IMR-90 (cell line): ENCODE data around the gene ZAP70. TPM values are rescaled to one million over a fixed set of nuclear protein-coding genes. Genes with fewer than 3 reads are reported as not detected.

Experiments
- ATAC-seq: fragments of 200-7000 bp; cut with Tn5 transposase; 2 replicates; pipeline ENCODE4 v1.9.1; 2020; ENCODE audit warnings: low read depth, mild to moderate bottlenecking, moderate library complexity
- BruUV-seq: library from RNA; stranded (reverse); fragments of 400-500 nt; replicated peaks from 2 replicates; lab custom pipeline; 2021; lab: Mats Ljungman, UMichigan
- CTCF ChIA-PET: fragments of 300-600 bp; formaldehyde crosslinking; extraction: SDS; loops from one replicate; lab custom pipeline; 2021; ENCODE audit warnings: antibody characterized with exemption; lab: Yijun Ruan, JAX
- POLR2A ChIA-PET: fragments of 300-600 bp; sonication (Branson Sonifier 250); formaldehyde crosslinking; loops from one replicate; lab custom pipeline; 2022; ENCODE audit warnings: antibody characterized with exemption; ENCODE audit not compliant: unreplicated experiment; lab: Charles Lee
- DNase-seq: peaks from one replicate; pipeline ENCODE4 v3.0.0; 2013
- H2AFZ ChIP-seq: replicated peaks from 2 replicates; pipeline ENCODE3; 2013; ENCODE audit warnings: low read length, mild to moderate bottlenecking; ENCODE audit not compliant: poor library complexity
- H2AK5ac ChIP-seq: 2 replicates; pipeline ENCODE4 v1.6.1; 2013; ENCODE audit warnings: low read depth, low read length, inconsistent platforms
- H2AK9ac ChIP-seq: replicated peaks from 2 replicates; pipeline ENCODE3; 2013; ENCODE audit warnings: mild to moderate bottlenecking, low read depth, low read length, moderate library complexity; ENCODE audit not compliant: poor library complexity
- H2BK120ac ChIP-seq: 2 replicates; pipeline ENCODE4 v1.6.1; 2013; ENCODE audit warnings: low read depth, low read length, inconsistent platforms
- H2BK15ac ChIP-seq: 3 replicates; pipeline ENCODE4 v1.6.1; 2013; ENCODE audit warnings: low read depth, low read length, inconsistent platforms
- H2BK20ac ChIP-seq: 2 replicates; pipeline ENCODE4 v1.6.1; 2013; ENCODE audit warnings: low read depth, mild to moderate bottlenecking, inconsistent platforms, low read length, moderate library complexity
- H2BK5ac ChIP-seq: 2 replicates; pipeline ENCODE4 v1.6.1; 2013; ENCODE audit warnings: mild to moderate bottlenecking, low read depth, low read length, inconsistent platforms; ENCODE audit not compliant: poor library complexity, severe bottlenecking
- H3K14ac ChIP-seq: replicated peaks from 2 replicates; pipeline ENCODE4 v1.6.1; 2013; ENCODE audit warnings: low read depth, low read length, inconsistent platforms
- H3K18ac ChIP-seq: 2 replicates; pipeline ENCODE4 v1.6.1; 2013; ENCODE audit warnings: low read depth, low read length, control low read depth
- H3K23ac ChIP-seq: 2 replicates; pipeline ENCODE4 v1.6.1; 2013; ENCODE audit warnings: low read depth, low read length, inconsistent platforms
- H3K27ac ChIP-seq: 2 replicates; pipeline ENCODE4 v1.5.1; 2013; ENCODE audit warnings: mild to moderate bottlenecking, control low read depth, low read length; ENCODE audit not compliant: insufficient read depth
- H3K27me3 ChIP-seq: 2 replicates; pipeline ENCODE4 v1.6.1; 2013; ENCODE audit warnings: low read length; ENCODE audit not compliant: control insufficient read depth, insufficient read depth
- H3K36me3 ChIP-seq: 2 replicates; pipeline ENCODE4 v1.6.1; 2013; ENCODE audit warnings: low read length, mixed read lengths; ENCODE audit not compliant: control insufficient read depth, insufficient read depth
- H3K4ac ChIP-seq: 2 replicates; pipeline ENCODE4 v1.6.1; 2013; ENCODE audit warnings: low read depth, low read length, inconsistent platforms
- H3K4me1 ChIP-seq: 2 replicates; pipeline ENCODE4 v1.6.1; 2013; ENCODE audit warnings: low read length, mixed read lengths; ENCODE audit not compliant: control insufficient read depth, insufficient read depth
- H3K4me2 ChIP-seq: 2 replicates; pipeline ENCODE4 v1.6.1; 2013; ENCODE audit warnings: low read depth, mild to moderate bottlenecking, control low read depth, low read length, moderate library complexity
- H3K4me3 ChIP-seq: 2 replicates; pipeline ENCODE4 v1.5.1; 2013; ENCODE audit warnings: low read depth, mild to moderate bottlenecking, control low read depth, low read length, moderate library complexity; ENCODE audit not compliant: insufficient read depth
- H3K56ac ChIP-seq: 2 replicates; pipeline ENCODE4 v1.6.1; 2013; ENCODE audit warnings: low read length, inconsistent platforms; ENCODE audit not compliant: insufficient read depth; ENCODE audit errors: extremely low read depth
- H3K79me1 ChIP-seq, 2 experiments: 2 replicates each; pipeline ENCODE4 v1.6.1; 2013; ENCODE audit warnings: low read length in 2 of 2, inconsistent platforms in 1 of 2, low read depth in 1 of 2
- H3K9ac ChIP-seq: 2 replicates; pipeline ENCODE4 v1.6.1; 2013; ENCODE audit warnings: low read depth, low read length, control low read depth
- H3K9me1 ChIP-seq: 2 replicates; pipeline ENCODE4 v1.6.1; 2013; ENCODE audit warnings: low read length, inconsistent platforms; ENCODE audit not compliant: insufficient read depth
- H3K9me3 ChIP-seq: 2 replicates; pipeline ENCODE4 v1.6.1; 2013; ENCODE audit warnings: low read length; ENCODE audit not compliant: control insufficient read depth, insufficient read depth
- H4K20me1 ChIP-seq: 2 replicates; pipeline ENCODE4 v1.6.1; 2013; ENCODE audit warnings: low read length, inconsistent platforms; ENCODE audit not compliant: insufficient read depth
- H4K5ac ChIP-seq: 2 replicates; pipeline ENCODE4 v1.6.1; 2013; ENCODE audit warnings: mild to moderate bottlenecking, low read depth, low read length, control low read depth
- H4K8ac ChIP-seq, 2 experiments: 2 replicates each; pipeline ENCODE4 v1.6.1; 2013; ENCODE audit warnings: low read depth in 2 of 2, low read length in 2 of 2, control low read depth in 1 of 2, inconsistent platforms in 1 of 2
- H4K91ac ChIP-seq: 2 replicates; pipeline ENCODE4 v1.6.1; 2013; ENCODE audit warnings: low read depth, low read length, inconsistent platforms; ENCODE audit not compliant: insufficient read depth
- BHLHE40 ChIP-seq: fragments of 150-350 bp; IDR thresholded peaks from 2 replicates; pipeline ENCODE4 v1.6.1; 2016; ENCODE audit warnings: mild to moderate bottlenecking, low read depth, low read length
- CEBPB ChIP-seq: IDR thresholded peaks from 2 replicates; pipeline ENCODE4 v1.6.1; 2012; ENCODE audit warnings: low read depth, low read length, improper control_type of control experiment
- FOS ChIP-seq: fragments of 150-350 bp; IDR thresholded peaks from 2 replicates; pipeline ENCODE4 v1.6.1; 2016; ENCODE audit warnings: low read depth, low read length
- MAFK ChIP-seq: IDR thresholded peaks from 2 replicates; pipeline ENCODE4 v1.6.1; 2012; ENCODE audit warnings: low read depth, low read length, improper control_type of control experiment
- NFE2L2 ChIP-seq: fragments of 150-350 bp; IDR thresholded peaks from 2 replicates; pipeline ENCODE4 v1.6.1; 2016; ENCODE audit warnings: low read depth, mild to moderate bottlenecking, low read length
- RCOR1 ChIP-seq: IDR thresholded peaks from 2 replicates; pipeline ENCODE4 v1.6.1; 2012; ENCODE audit warnings: mild to moderate bottlenecking, low read length, improper control_type of control experiment; ENCODE audit not compliant: insufficient replicate concordance
- RFX5 ChIP-seq: IDR thresholded peaks from 2 replicates; pipeline ENCODE4 v1.8.0; 2012; ENCODE audit warnings: low read depth, mild to moderate bottlenecking, low read length, moderate library complexity
- SMC3 ChIP-seq: fragments of 150-350 bp; IDR thresholded peaks from 2 replicates; pipeline ENCODE4 v1.6.1; 2016; ENCODE audit warnings: low read depth, mild to moderate bottlenecking, antibody characterized with exemption, low read length, moderate library complexity
- WGBS, 2 experiments: methylation state at CpG; one replicate each; pipeline versions ENCODE4 v1.1.5 to v1.1.7; 2013; ENCODE audit warnings: missing lambda C conversion rate in 2 of 2; ENCODE audit not compliant: insufficient read length in 1 of 2; ENCODE audit errors: extremely low coverage in 2 of 2; 5-methylcytosine and 5-hydroxymethylcytosine counted together
- dilution Hi-C: fragments of 300-500 bp; cut with HindIII; formaldehyde crosslinking; loops from one replicate; pipeline ENCODE4 v1.14.3; 2018; ENCODE audit warnings: low sequenced_read_pairs; ENCODE audit not compliant: unreplicated experiment
- in situ Hi-C: fragments of 300-500 bp; cut with MboI; formaldehyde crosslinking; loops from 3 replicates; pipeline ENCODE4 v1.14.3; 2019; ENCODE audit warnings: low sequenced_read_pairs, inconsistent platforms, mixed read lengths
- intact Hi-C: fragments of 100-400 bp; cut with micrococcal nuclease; formaldehyde crosslinking; loops from 2 replicates; pipeline ENCODE4 v1.10.0; 2022
- polyA plus RNA-seq, 3 experiments: library from polyadenylated mRNA; depleted of rRNA; stranded (reverse); fragments of >200 nt; gene quantifications; 2 replicates each; pipeline ENCODE4 v1.2.3, GENCODE V29; 2012; ENCODE audit warnings: low replicate concordance in 1 of 3
- total RNA-seq: library from RNA; depleted of rRNA; stranded (reverse); fragments of >200 nt; gene quantifications from 2 replicates; pipeline ENCODE4 v1.2.3, GENCODE V29; 2012
- TF ChIP-seq, protein P1 (sequence below): fragments of 150-350 bp; IDR thresholded peaks from 2 replicates; pipeline ENCODE4 v1.6.1; 2017; ENCODE audit warnings: mild to moderate bottlenecking, antibody characterized with exemption, low read length, low read depth
- TF ChIP-seq, protein P2 (sequence below): fragments of 150-350 bp; IDR thresholded peaks from 2 replicates; pipeline ENCODE4 v1.6.1; 2016; ENCODE audit warnings: low read depth, mild to moderate bottlenecking, low read length, moderate library complexity, borderline replicate concordance
- TF ChIP-seq, protein P3 (sequence below): conservative IDR thresholded peaks from 2 replicates; pipeline ENCODE4 v1.5.1; 2012; ENCODE audit warnings: mild to moderate bottlenecking, low read depth, low read length, improper control_type of control experiment

The ZAP70 gene
- total and polyA plus RNA-seq, 2 of the 4 experiments (the other 2 are of a cell fraction) = under 0.01 to 0.09 TPM

DNA sequence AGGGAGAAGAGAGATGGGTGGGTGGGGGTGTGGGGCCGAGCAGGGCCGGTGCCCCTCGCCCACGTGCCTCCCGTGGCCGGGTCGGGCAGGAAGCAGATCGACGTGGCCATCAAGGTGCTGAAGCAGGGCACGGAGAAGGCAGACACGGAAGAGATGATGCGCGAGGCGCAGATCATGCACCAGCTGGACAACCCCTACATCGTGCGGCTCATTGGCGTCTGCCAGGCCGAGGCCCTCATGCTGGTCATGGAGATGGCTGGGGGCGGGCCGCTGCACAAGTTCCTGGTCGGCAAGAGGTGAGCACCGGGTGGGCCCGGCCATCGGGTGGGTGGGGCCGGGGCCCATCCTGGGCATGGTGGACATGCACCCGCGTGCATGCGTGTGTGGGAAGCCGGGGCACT, 21.8 kb downstream of the ZAP70 start:
- CTCF ChIA-PET = no interaction called here
- Histone ChIP-seq H3K9ac (no peak overlapping the region), H4K20me1 (no peaks in the 10 kb centered on the region), H3K18ac (no peak overlapping the region), H3K23ac (no peak overlapping the region), H4K5ac (no peak overlapping the region), H3K4ac (no peak overlapping the region), H3K4me3 (no peak overlapping the region), H2BK20ac (no peak overlapping the region), H2BK5ac (no peak overlapping the region), H3K79me1 (no peaks in the 10 kb centered on the region), H3K27ac (no peak overlapping the region), H3K4me2 (no peak overlapping the region), H3K9me3 (peaks cover 3% of the 10 kb centered on the region; the same call in 1 of the 2 replicates), H2BK120ac (no peak overlapping the region), H3K4me1 (no peaks in the 10 kb centered on the region), H3K56ac (no peak overlapping the region), H2BK15ac (no peak overlapping the region), H3K9me1 (no peaks in the 10 kb centered on the region), H4K91ac (no peak overlapping the region), H2AK9ac (no peak overlapping the region), H3K14ac (no peak overlapping the region), H2AFZ (no peak overlapping the region), H3K36me3 (no peaks in the 10 kb centered on the region), H2AK5ac (no peak overlapping the region), H3K27me3 (no peaks in the 10 kb centered on the region; the same call in 1 of the 2 replicates), H4K8ac (no peak overlapping the region)
- no TSS peak for BruUV-seq
- POLR2A ChIA-PET = no interaction called here
- dilution Hi-C loops (no loop called here), intact Hi-C loops (no loop called here), in situ Hi-C loops (no loop called here)
- TF ChIP-seq FOS (no peak), BHLHE40 (no peak), SMC3 (no peak), RFX5 (no peak), MAFK (no peak), RCOR1 (no peak), NFE2L2 (no peak), CEBPB (no peak)
- TF ChIP-seq, protein P1, sequence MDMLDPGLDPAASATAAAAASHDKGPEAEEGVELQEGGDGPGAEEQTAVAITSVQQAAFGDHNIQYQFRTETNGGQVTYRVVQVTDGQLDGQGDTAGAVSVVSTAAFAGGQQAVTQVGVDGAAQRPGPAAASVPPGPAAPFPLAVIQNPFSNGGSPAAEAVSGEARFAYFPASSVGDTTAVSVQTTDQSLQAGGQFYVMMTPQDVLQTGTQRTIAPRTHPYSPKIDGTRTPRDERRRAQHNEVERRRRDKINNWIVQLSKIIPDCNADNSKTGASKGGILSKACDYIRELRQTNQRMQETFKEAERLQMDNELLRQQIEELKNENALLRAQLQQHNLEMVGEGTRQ = no peak
- TF ChIP-seq, protein P2, sequence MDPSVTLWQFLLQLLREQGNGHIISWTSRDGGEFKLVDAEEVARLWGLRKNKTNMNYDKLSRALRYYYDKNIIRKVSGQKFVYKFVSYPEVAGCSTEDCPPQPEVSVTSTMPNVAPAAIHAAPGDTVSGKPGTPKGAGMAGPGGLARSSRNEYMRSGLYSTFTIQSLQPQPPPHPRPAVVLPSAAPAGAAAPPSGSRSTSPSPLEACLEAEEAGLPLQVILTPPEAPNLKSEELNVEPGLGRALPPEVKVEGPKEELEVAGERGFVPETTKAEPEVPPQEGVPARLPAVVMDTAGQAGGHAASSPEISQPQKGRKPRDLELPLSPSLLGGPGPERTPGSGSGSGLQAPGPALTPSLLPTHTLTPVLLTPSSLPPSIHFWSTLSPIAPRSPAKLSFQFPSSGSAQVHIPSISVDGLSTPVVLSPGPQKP = no peak
- TF ChIP-seq, protein P3, sequence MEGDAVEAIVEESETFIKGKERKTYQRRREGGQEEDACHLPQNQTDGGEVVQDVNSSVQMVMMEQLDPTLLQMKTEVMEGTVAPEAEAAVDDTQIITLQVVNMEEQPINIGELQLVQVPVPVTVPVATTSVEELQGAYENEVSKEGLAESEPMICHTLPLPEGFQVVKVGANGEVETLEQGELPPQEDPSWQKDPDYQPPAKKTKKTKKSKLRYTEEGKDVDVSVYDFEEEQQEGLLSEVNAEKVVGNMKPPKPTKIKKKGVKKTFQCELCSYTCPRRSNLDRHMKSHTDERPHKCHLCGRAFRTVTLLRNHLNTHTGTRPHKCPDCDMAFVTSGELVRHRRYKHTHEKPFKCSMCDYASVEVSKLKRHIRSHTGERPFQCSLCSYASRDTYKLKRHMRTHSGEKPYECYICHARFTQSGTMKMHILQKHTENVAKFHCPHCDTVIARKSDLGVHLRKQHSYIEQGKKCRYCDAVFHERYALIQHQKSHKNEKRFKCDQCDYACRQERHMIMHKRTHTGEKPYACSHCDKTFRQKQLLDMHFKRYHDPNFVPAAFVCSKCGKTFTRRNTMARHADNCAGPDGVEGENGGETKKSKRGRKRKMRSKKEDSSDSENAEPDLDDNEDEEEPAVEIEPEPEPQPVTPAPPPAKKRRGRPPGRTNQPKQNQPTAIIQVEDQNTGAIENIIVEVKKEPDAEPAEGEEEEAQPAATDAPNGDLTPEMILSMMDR = no peak
- WGBS, 2 experiments = 100% methylated on average over 2 of the region's 29 CpGs; no CpG with 5 or more reads in 1 of the 2 experiments
- ATAC-seq (no peak), DNase-seq (no peak)
